Dedifferentiated amniotic fluid mesenchymal stem cell (primary cell): ENCODE results near the gene FOXF2.

Source experiments
- DNase-seq: peaks from one replicate; pipeline ENCODE4 v3.0.0-alpha.2; 2016; ENCODE audit errors: extremely low spot score

FOXF2 gene

DNA sequence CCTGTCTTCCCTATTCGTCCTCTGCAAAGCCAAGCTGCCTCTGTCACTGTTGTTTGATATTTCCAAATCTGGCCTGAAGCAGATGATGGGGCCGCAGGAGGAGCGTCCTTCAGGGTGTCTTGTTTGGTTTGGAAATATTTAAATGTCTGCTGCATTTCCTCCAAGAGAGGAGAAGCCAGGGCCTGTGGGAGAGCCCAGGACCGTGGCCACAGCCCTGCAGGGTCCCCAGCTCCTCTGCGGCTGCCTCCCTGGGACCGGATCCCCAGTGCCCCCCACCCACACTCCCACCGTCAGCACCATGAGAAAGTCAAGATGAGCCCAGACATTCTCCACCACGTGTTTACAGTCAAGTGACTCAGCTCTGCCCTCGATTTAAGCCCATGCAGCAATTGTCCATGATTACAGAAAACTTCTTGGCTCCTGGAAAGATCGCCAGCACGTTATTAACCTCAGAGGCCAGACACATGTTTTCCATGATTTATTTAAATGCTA is 18.2 kb downstream of the FOXF2 start:
- DNase-seq: peak; percentile 29

DNA sequence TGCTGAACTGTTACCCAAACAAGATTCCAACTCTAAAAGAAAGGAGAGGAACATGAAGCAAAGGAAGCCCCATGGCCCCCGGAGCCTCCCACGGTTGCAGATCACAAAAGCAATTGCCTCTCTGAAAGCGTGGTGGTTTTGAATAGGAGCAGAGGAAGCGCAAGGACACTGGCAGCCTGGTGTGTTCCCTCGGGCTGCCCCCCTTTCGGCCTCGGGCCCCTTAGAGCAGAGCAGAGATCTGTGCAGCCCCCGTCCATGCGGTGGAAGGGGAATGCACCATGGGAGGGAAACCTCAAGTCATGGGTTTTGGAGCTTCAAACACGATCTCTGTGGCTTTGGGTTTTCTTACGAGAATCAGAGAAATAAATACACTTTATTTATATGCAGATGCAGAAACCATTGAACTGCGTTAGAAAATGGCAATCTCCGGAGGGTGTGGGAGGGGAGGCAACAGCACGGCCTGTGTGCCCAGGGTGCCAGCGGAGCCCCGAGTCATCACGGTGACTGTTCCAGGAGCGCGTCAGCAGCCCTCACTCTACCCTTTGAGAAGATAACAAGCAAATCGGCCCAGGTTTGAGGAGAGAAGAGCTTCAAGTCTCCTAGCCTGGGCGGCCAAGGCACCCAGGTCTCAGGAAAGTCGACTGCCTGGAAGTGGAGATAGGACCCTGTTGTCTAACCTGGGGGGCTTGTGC is 20.5 kb downstream of the FOXF2 start:
- no peak for DNase-seq

DNA sequence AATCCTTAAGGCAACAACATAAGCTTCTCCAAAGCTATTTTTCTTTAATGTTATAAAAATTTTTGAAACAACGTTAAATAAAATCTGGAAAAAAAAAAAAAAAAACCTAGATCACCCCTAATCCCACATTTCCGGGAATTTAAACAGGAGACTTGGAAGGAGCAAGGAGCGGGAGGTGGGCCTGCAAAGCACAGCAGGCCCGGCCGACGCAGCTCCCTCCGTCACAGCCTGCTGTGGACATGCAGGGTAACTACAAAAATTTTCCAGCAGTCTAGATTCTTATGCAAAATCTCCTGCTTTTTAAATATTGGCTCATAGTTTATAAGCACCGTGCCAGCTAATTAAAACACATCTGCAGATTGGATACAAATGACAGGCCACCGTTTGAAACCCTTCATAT is 23.5 kb downstream of the FOXF2 start:
- no peak for DNase-seq

DNA sequence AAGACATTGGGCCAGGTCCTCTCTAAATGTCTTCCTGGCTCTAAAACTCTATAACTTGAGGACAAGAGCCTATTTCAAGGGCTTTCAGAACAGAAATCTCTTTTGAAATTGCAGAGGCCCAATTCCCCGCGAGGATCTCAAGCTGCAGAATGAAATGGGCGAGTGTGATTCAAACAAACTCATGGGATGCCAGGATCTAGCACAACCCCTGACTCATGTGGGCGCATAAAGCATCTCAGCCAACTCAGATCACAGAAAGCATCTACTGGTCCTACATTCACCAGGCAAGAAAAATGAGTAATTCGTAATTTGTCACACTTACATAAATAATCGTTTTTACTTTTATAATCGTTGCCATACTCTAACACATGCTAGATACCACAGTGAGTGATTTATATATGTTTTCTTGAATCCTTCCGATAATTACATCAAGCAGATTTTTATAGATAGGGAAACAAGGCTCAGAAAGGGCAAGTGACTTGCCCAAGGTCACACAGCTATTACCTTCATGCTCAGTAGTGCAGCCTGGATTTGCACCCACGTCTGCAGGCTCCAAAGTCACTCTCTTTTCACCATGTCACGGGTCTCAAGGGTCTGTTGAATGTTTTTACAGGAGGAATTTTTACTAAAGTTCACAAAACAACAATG is 26.2 kb downstream of the FOXF2 start:
- no peak for DNase-seq

DNA sequence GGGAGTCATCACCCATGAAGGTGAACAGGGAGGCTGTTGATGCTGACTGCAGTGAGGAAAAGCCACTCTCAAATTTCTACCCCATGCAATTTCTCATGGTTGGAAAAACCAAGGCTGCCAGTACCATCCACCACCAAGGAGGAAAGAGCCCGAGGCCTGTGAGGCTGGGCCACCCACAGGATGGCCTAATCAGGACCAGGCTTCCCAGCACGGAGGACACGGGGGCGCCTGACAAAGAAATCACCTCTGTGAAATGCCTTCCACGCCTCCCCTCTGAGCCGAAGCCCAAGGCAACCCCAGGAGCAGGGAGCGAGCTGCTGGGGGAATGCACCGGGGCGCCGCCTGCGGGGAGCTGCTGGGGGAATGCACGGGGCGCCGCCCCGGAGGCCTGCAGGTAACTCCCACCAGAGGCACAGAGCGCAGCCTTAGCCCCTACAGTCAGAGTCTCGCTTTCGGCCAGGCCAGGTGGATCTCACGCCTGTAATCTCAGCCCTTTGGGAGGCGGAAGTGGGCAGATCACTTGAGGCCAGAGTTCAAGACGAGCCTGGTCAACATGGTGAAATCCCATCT is 26.9 kb downstream of the FOXF2 start:
- DNase-seq: no peak

DNA sequence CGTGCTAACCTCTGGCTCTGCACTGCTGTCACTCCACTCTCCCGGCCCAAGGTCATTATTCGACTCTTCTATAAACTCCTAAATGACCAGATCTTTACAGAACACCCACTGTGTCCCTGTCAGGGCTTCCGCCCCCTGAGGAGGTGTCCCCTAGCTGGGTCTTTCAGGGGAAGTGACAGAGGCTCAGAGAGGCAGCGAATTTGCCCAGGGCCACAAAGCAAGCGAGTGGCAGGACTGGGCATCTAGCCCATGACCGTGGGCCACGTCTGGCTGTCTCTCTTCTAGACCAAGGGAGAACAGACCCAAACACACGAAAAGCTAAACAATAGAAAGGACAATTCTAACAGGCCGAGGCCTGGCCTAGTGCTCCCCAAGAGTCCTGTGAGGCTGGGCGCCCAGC is 27.4 kb downstream of the FOXF2 start:
- no peak for DNase-seq

DNA sequence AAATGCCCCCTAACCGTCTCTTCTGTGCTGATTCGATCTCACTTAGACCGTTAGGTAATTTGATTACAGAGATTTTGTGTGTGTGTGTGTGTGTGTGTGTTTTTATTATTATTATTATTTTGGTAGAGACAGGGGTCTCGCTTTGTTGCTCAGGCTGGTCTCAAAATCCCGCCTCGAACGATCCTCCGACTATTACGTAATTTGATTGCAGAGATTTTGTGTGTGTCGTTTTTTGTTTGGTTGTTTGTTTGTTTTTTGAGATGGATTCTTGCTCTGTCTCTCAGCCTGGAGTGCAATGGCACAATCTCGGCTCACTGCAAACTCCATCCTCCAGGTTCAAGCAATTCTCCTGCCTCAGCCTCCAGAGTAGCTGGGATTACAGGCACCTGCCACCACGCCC is 28.3 kb downstream of the FOXF2 start:
- no peak for DNase-seq

DNA sequence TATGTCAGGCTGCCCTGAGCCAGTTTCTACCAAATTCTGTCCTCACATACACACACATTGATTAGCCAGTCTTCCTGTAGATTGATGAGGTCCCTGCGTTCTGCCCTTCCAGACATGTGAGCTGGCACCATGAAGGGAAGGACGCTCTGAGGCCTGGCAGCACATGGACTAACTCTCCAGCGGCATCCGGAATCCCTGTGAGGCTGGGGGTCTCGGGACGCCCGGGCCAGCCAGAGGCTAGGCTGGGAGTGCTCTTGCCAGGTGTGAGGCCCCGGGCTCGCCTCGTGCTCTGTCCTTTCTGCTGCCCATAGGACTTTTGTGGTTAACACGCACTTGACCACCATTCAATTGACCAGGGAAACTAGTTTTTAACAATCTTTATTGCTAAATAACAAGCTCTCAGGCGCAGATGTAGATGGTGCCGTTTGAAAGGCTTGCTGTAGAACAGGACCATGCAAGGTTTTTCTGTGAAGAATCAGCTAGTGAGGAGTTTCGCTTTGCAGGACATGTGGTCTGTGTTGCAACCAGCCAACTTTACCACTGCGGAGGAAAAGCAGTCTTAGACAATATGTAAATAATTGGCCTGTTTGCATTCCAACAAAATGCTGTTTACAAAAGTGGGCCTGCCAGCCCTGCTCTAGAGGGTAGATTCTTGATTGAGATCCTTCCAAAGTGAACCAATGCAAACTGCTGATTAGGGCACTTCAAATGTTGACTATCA is 29.3 kb downstream of the FOXF2 start:
- no peak for DNase-seq

DNA sequence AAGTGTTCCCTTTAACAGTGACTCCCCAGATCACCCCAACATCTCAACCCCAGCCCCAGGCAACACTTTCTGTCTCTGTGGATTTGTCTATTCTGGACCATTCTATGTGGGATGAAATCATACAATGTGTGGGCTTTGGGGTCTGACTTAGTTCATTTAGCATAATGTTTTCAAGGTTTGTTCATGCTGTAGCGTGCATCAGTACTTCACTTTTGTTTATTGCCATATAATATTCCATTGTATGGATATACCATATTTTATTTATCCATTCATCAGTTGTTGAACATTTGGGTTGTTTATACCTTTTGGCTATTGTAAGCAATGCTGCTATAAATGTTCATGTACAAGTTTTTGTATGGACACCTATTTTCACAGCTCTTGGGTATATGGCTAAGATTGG is 31.0 kb downstream of the FOXF2 start:
- no peak for DNase-seq

DNA sequence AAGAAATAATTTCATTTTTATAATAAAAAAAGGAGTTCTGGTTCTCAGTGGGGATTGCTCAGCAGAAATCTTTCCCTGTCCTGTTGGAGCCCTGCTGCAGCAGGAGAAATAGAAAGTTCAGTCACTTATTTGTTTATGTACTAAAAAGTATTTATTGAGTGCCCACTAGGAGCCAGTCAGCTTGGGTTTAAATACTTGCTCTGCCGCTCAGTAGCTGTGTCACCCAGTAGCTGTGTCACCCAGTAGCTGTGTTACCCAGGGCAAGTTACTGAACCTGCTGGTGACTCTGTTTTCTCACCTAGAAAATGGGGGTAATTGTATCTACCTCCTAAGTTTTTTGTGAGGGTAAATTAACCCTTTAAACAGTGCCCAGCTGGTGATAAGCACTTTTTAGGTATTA is 32.9 kb downstream of the FOXF2 start:
- no peak for DNase-seq

DNA sequence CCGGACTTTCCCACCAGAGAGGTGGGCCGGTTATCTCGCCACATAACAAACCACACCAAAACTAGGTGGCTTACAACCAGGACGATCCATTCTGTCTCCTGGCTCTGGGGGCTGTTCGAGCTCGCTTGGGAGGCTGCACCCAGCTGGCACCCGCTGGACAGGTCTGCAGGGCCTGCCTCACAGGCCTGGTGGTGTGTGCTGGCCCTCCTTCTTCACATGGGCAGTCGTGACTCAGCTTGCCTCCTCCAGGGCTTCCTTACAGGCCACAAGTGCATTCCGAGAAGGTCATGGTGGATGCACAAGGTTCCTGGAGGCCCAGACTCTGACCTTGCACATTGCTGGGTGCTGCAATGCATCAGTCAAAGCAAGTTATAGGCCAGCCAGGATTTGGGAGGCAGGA is 34.2 kb downstream of the FOXF2 start:
- no peak for DNase-seq

DNA sequence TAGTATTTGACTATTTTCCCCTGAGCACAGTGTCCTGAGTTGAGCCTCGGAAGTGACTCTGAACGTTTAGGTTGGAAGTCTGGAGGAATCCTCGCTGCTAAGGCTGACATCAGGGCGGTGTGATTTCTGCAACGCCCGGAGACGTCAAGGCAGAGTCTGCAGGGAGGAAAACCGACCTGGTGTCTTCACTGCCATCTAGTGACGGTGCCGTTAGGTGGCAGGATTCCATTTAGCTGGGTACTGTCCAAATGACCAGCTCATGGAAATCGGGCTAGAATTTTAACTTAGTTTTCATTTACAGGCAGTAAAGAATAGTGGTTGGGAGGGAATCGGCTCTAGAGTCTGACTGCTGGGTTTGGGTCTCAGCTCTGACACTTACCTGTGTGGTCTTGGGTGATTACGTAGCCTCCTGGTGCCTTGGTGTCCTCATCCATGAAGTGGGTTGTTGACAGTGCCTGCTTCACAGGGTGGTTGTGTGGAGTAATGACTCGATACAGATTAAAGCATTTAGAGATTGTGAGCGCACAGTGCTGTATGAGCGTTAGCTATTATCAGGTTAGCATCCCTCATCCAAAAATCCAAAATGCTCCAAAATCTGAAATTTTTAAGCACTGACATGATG is 35.0 kb downstream of the FOXF2 start:
- peak; percentile 48 for DNase-seq

DNA sequence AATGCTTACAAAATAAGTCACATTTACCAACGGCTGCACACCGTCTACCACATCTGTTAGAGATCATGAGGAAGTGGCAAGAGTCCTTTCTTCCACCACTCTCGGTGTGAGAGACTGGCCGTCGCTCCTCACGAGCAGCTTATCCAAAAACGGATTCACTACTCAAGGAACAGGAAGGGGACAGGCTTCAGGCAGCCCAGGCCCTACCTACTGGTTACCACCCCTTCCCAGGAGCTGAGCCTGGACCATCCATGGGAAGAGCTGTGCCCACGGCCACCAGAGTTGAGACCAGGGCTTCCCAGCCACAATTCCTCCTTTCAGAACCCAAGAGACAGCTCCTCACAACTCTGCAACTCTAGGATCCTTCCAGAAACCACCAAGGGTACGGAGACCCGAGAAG is 37.0 kb downstream of the FOXF2 start:
- no peak for DNase-seq

DNA sequence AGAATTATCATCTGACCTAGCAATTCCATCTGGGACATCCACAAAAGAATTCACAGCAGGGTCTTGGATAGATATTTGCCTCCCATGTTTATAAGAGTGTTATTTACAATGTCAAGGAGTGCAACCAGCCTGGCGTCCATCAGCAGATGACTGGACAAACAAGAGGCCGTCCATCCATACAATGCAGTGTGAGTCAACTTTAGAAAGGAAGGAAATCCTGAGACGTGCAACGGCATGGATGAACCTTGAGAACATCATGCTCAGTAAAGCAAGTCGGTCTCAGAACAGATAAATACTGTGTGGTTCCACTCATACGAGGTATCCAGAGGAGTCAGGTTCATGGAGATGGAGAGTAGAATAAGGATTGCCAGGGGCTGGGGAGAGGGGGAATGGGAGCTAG is 46.4 kb downstream of the FOXF2 start:
- no peak for DNase-seq

DNA sequence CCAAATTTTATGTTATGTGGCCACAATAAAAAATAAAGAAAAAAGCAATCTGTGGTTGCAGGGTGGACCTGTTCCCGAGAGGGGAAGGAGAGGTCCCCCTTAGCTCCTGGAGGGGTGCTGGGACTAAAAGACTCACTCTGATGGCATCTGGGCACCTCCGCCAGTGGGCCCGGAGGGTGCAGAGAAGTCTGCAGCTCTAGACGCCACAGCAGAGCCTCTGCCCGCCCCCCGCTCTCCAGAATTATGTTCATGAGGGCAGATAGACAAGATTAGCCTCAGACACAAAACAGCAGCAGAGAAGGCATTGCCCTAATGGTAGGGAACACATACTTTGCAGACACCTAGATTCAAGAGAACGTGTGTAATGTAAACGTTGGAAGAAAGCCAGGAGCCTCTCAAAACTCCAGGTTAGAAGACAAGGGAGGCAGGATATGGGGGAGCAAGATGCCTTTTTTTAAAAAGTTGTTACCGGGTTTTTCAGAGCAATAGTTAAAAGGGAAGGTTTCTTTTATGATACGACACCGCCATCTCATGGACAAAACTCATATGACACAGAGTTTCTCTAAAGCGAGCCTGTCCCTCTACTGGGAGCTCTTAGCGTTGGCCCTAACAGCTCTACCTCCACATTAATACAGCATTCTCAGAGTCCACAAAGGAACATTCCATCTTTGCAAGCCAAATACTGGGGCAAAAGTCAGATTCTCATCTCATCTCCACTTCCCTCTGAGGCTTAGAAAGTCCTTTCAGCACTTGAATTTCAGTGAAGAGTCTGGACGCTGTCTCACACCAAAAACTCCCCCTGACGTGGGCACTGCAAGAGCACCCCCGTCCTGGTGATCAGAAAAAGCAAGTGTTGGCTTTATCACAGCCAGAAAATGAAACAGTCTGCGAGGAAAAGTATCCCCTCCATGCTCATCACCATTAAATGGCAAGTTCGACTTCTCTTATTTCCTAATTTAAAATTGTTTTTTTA is 47.2 kb downstream of the FOXF2 start:
- DNase-seq: peak; percentile 83

DNA sequence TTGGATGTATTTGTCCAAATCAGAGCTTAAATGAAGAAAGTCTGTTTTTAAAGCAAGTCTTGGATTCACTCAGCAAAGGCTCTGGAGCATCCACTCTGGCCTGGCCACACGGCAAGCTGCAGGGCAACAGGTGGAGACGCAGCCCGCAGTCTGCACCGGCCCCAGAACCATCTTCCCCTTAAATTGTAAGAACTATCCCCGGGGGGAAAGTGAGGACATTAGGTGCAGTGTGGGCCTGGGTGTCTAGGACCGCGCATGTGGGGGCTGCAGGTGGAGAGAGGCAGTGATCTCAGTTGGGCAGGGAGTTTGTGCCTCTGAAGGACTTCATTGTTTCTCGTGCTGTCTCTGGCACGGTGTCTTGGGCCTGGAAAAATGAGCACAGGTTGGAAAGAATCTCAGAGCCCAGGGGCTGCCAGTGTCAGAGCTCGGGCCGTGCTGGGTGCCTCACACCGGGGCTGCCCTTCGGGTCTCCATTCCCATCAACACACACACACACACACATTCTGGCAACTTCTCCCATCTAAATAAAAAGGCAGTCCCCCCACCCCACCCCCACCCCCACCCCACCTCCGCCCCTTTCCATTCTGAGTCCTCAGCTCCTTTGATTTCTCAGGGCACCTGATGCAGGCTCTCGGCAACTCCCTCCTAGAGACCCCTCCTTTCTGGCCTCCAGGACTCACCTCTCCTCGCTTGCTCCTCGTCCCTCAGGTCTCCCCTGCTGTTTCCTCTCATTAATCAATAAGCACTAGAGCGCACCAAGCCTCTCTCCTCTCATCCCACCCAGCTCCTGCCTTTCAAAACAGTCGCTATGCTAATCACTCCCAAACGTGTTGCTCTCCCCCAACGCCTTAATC is 48.4 kb downstream of the FOXF2 start:
- DNase-seq: no peak

DNA sequence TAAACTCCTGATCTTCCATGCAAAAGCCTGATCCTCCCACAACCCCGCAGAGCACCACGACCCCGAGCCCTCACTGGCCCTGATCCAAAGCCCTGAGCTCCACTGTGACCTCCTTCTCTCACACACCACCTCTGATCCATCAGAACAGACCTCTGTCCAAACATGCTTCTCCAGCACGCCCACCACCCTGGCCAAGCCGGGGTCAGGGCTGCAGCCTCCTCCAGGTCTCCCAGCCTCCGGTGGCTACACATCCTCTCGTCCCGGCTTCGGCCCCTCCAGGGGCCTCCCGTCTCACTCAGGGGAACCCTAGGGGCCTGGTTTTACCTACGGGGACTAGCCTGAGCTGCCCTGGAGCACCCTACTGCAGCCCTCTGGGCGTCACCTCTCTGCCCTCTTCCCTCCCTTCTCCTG is 49.1 kb downstream of the FOXF2 start:
- no peak for DNase-seq

DNA sequence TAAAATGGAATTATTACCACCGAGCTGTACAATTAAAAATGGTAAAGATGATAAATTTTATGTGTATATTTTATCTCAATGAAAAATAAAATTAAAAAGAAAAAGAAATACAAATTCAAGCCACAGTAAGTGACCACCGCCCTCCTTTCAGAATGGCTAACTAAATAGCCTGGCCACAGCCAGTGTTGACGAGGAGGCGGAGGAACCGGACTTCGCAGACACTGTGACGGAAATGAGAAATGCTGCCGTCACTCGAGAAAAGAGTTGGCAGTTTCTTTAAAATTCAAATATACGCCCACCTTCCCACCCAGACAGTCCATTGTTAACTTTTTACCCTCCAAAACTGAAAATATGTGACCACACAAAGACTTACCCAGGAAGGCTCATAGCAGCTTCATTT is 50.0 kb downstream of the FOXF2 start:
- DNase-seq: no peak

DNA sequence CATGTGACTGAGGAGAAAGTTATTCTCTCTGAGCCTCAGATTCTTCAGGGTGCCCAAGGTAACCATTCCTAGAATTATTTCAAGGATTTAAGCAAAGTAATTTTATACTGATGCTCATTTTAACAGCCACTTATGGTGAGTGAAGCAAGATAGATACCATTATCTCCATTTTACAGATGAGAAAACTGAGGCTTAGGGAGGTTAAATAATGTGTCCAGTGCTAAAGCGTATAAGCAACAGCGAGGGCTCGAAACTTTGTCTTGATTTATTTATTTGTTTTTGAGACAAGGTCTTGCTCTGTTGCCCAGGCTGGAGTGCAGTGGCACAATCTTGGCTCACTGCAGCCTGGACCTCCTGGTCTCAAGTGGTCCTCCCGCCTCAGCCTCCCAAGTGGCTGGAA is 53.6 kb downstream of the FOXF2 start:
- no peak for DNase-seq
